GM10248 (cell line): Measurements from ENCODE around the gene EML6.

Source experiments
- CTCF ChIA-PET: fragments of 300-600 bp; sonication (Branson Sonifier 250); formaldehyde crosslinking; extraction: SDS; loops from one replicate; lab custom pipeline; 2021; ENCODE audit warnings: antibody characterized with exemption; lab: Yijun Ruan, JAX
- POLR2A ChIA-PET: fragments of 350-650 bp; sonication (Branson Sonifier 250); formaldehyde crosslinking; extraction: SDS; loops from one replicate; lab custom pipeline; 2020; ENCODE audit warnings: antibody characterized with exemption; lab: Yijun Ruan, JAX
- DNase-seq: peaks from one replicate; pipeline ENCODE4 v3.0.0; 2012; ENCODE audit errors: extremely low spot score
- TF ChIP-seq, protein P1 (sequence below): IDR thresholded peaks from 2 replicates; pipeline ENCODE4 v1.5.1; 2012; ENCODE audit warnings: mild to moderate bottlenecking, low read depth; ENCODE audit errors: extremely low read depth, missing control alignments, control extremely low read depth

Gene EML6

DNA sequence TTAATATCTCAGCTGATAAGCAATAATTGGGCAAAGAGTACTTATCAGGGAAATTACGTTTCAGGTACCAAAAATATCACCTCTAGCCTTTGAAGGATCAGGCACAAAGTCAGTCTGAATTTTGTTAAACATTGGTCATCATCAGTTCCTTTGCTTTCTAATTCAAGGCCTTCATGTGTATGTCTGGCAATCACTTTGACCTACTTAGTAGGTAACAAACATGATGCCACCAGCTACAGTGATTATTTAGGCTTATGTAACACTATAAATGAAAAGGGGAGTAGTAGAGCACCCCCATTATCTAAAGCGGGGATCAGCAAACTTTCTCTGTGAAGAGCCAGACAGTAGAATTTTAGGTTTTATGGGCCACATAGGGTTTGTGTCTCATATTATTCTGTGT, 251.7 kb downstream of the EML6 start:
- POLR2A ChIA-PET = no interaction called here

DNA sequence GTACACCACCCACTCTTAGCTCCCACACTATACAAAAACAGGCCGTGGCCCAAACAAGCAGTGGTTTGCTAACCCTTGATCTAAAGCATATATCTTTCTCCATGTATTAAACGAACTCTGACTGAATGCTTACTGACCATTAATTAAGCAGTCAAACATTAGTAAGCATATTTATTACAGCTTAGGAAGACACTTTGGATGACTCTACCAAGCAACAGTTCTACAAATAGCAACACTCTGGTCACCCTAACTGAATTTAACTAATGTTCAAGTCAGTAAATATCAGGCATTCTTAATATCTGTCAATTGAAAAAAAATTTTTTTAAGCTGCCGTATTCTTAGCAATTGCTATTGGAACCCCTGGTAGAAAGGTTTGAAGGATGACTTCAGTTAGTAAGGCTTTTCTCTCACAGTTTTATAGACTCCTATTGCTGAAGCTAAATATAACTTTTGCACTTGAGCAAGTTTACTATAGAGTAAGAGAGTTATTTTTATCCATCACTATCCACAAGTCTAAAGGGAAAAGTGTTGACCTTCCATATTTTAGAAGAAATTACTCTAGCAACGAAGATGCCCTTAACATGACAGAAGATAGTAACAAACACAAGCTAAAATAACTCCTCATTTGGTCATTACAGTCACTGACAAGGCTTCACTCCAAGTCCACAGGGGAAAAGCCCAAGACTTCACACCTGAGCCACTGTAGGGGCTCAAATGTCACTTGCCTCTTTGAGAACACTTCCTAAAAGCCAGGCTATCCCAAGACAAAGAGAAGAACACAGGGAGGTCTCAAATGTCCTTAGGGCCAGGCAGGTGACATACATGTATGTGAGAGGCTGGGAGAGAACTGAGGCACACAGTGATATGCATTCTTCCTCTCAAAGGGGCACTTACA, 252.4 kb downstream of the EML6 start:
- ChIA-PET POLR2A (no interaction called here), CTCF (interaction anchor here (1.1 to 2.1 kb wide), 6 partner anchors 9 to 202 kb away, joined by 3 to 10 read pairs (median 6); no protein-coding TSS in a partner anchor)
- TF ChIP-seq, protein P1, sequence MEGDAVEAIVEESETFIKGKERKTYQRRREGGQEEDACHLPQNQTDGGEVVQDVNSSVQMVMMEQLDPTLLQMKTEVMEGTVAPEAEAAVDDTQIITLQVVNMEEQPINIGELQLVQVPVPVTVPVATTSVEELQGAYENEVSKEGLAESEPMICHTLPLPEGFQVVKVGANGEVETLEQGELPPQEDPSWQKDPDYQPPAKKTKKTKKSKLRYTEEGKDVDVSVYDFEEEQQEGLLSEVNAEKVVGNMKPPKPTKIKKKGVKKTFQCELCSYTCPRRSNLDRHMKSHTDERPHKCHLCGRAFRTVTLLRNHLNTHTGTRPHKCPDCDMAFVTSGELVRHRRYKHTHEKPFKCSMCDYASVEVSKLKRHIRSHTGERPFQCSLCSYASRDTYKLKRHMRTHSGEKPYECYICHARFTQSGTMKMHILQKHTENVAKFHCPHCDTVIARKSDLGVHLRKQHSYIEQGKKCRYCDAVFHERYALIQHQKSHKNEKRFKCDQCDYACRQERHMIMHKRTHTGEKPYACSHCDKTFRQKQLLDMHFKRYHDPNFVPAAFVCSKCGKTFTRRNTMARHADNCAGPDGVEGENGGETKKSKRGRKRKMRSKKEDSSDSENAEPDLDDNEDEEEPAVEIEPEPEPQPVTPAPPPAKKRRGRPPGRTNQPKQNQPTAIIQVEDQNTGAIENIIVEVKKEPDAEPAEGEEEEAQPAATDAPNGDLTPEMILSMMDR = no peak
- DNase-seq = no peak

More for the DNA sequence above, 251.7 kb downstream of the EML6 start:
- CTCF ChIA-PET = interaction anchor here (1.1 to 2.1 kb wide), 6 partner anchors 10 to 203 kb away, joined by 3 to 10 read pairs (median 6); no protein-coding TSS in a partner anchor
- DNase-seq = no peak
- TF ChIP-seq, protein P1 = no peak

DNA sequence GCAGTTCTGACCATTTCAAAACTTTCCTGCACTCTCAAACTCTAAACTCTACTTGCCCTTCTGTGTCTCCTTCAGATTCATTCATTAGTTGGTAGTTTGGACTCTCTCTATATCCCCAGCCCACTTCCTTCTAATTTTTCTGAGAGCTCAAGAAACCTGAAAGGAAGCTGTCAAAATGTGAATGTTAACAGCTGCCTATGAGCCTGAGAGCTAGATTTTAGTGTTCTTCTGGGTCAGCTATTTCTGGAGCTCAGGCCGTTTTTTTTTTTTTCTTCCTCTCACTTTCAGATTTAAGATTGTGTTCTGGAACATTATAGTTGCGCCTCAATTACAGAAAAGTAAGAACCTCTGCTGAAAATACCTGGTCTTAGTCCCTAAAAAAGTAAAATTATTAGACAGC, 253.7 kb downstream of the EML6 start:
- ChIA-PET POLR2A (no interaction called here), CTCF (interaction anchor here (0.8 to 2.1 kb wide), 8 partner anchors 8 to 77 kb away, joined by 3 to 10 read pairs (median 3); no protein-coding TSS in a partner anchor)
- TF ChIP-seq, protein P1 = no peak
- DNase-seq = no peak

DNA sequence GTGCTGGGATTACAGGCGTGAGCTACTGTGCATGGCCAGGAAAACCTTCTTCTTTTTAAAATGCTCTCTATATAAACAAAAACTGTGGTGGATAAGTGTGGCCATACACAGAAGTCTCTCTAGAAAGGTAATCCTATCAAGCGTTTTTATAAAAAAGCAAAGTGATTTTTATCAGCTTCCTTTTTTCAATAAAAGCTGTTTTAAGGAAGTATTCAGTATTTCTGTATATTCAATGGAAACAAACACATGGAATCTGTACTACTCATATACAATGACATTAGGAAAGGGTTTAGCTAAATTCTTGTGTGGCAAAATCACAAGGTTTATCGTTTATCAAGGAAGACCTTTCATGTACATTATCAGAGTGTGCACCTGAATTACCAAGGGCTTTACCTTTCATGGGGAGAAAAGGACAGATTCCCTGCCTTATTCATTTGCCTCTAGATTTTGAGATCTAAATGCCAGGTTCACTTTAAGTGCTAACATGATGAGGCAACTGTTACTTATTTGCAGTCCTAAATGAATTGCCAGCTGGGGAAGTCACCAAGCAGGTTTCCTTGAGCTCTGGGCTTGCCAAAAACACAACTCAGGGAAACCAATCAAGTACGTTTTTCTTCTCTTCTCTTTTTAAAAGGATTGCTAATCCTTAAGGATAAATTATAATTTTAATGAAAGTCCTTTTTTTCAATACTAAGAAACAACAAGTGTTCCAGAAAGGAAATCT, 256.0 kb downstream of the EML6 start:
- POLR2A ChIA-PET = interaction anchor here (0.5 kb wide), 1 partner anchor 23 kb away, joined by 6 read pairs; no protein-coding TSS in a partner anchor
- no peak for DNase-seq
- CTCF ChIA-PET = interaction anchor here (0.9 to 1.8 kb wide), 3 partner anchors 9 to 23 kb away, joined by 3 to 8 read pairs (median 7); no protein-coding TSS in a partner anchor
- TF ChIP-seq, protein P1 = no peak

DNA sequence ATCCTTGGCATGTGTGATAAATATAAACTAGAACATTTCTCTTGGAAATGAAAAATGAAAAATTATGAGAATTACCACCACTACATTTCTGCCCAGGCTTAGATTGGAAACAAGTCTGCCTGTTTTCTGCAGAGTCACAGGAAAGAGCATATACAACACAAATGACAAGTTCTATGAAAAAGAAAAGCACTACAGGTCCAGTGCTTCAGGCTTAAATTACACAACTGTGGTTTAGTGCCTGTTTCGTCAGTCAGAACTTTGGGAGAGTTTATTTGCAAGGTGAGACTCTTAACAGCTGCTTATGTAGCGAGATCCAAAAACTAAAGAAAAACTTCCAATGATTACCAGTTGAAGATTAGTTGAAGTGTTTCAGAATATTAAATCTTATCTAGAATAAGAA, 257.9 kb downstream of the EML6 start:
- DNase-seq = no peak
- CTCF ChIA-PET = interaction anchor here (1.0 kb wide), 1 partner anchor 11 kb away, joined by 3 read pairs; no protein-coding TSS in a partner anchor
- POLR2A ChIA-PET = no interaction called here
- TF ChIP-seq, protein P1 = no peak
